ENCODE results near the gene MBNL1.

GRCh38 chr3:152260026-152260425 is 8.7 kb upstream of the MBNL1 start:
- TF ChIP-seq ELF4 (IDR thresholded peaks at IDR 0.05) (no peak), SUZ12 (IDR thresholded peaks at IDR 0.05) (no peak), FOXM1 (IDR thresholded peaks at IDR 0.05; ENCODE audit: borderline replicate concordance) (no peak), BHLHE40 (IDR thresholded peaks at IDR 0.05; ENCODE audit: borderline replicate concordance) (no peak), ARNT (IDR thresholded peaks at IDR 0.05) (no peak), L3MBTL2 (conservative IDR thresholded peaks at IDR 0.05) (no peak), ZNF384 (IDR thresholded peaks at IDR 0.05) (no peak), SP1 (IDR thresholded peaks at IDR 0.05) (no peak), FOXK2 (IDR thresholded peaks at IDR 0.05) (no peak), CTBP1 (IDR thresholded peaks at IDR 0.05; ENCODE audit: borderline replicate concordance) (no peak)

All from HEK293T (cell line).